GM12875 (cell line): ENCODE measurements around the gene RAD23A.

ENCODE experiments used
- H3K4me3 ChIP-seq: one replicate; pipeline ENCODE4 v1.5.1; 2011; ENCODE audit warnings: low read depth, low read length, control low read depth
- CTCF ChIP-seq: IDR thresholded peaks from 2 replicates; pipeline ENCODE4 v1.5.1; 2011; ENCODE audit warnings: low read depth, mild to moderate bottlenecking, control low read depth, inconsistent platforms, low read length, moderate library complexity, borderline replicate concordance; ENCODE audit not compliant: insufficient read depth

The RAD23A gene

GRCh38 chr19:12990431-12990830, 44.8 kb downstream of the RAD23A start:
- no peak for TF ChIP-seq CTCF
- no peak overlapping the region for H3K4me3 ChIP-seq

- no peak overlapping the region for H3K4me3 ChIP-seq
- TF ChIP-seq CTCF: no peak
These were observed 45.2 kb downstream of the RAD23A start for GRCh38 chr19:12990853-12991252.

- no peak for TF ChIP-seq CTCF
- H3K4me3 ChIP-seq: no peak overlapping the region
These were observed 45.6 kb downstream of the RAD23A start for GRCh38 chr19:12991296-12991695.

- no peak for TF ChIP-seq CTCF
- no peak overlapping the region for H3K4me3 ChIP-seq
These were observed 47.1 kb downstream of the RAD23A start for GRCh38 chr19:12992729-12993128.

GRCh38 chr19:12993562-12993961, 47.9 kb downstream of the RAD23A start:
- no peak for TF ChIP-seq CTCF
- no peak overlapping the region for H3K4me3 ChIP-seq

- TF ChIP-seq CTCF: no peak
- peak within 1 kb of the TSS; percentile 36 for H3K4me3 ChIP-seq
These were observed 49.3 kb downstream of the RAD23A start, which contains the start of gene NFIX for GRCh38 chr19:12994701-12995595. TSS of gene NFIX (plus strand) at chr19:12995475. CDS start at chr19:12995838, 363 bp downstream.
